ENCODE data around the gene NCAPD3.

GRCh38 chr11:134154441-134154840, 69.3 kb downstream of the NCAPD3 start:
- no peak for TF ChIP-seq POLR2AphosphoS2 (IDR thresholded peaks at IDR 0.05; ENCODE audit: low read depth, low read length)
- TF ChIP-seq YY1 (IDR thresholded peaks at IDR 0.05; ENCODE audit: insufficient read depth, insufficient replicate concordance, low read depth, low read length), result no peak
- no peak for TF ChIP-seq IRF1 (CRISPR knock-in tag; IDR thresholded peaks at IDR 0.05; ENCODE audit: low read depth)
- no peak for TF ChIP-seq ZNF263 (CRISPR knock-in tag; IDR thresholded peaks at IDR 0.05)
- TF ChIP-seq ZBTB21 (CRISPR knock-in tag; IDR thresholded peaks at IDR 0.05), result no peak
- no peak for TF ChIP-seq ZNF274 (CRISPR knock-in tag; IDR thresholded peaks at IDR 0.05)
